C4-2B (cell line): ENCODE data around the gene OSBPL5.

Experiments
- CTCF ChIP-seq: fragments of 450-650 bp; conservative IDR thresholded peaks from 2 replicates; pipeline ENCODE4 v1.5.1; 2017; ENCODE audit warnings: mild to moderate bottlenecking
- ZFX ChIP-seq: fragments of 450-650 bp; IDR thresholded peaks from 2 replicates; pipeline ENCODE4 v1.6.1; 2017

GRCh38 chr11:3055891-3056290, 109.2 kb downstream of the OSBPL5 start:
- TF ChIP-seq CTCF (no peak), ZFX (no peak)
